ENCODE measurements around the gene TERB1. TPM values are rescaled to one million over a fixed set of nuclear protein-coding genes. Genes with fewer than 3 reads are reported as not detected.
A peak's percentile ranks its signal among the peaks of the same experiment; 100 is the strongest.

TERB1 gene
- total RNA-seq, 1 donor from 2014 or later, result 0.26 TPM

DNA sequence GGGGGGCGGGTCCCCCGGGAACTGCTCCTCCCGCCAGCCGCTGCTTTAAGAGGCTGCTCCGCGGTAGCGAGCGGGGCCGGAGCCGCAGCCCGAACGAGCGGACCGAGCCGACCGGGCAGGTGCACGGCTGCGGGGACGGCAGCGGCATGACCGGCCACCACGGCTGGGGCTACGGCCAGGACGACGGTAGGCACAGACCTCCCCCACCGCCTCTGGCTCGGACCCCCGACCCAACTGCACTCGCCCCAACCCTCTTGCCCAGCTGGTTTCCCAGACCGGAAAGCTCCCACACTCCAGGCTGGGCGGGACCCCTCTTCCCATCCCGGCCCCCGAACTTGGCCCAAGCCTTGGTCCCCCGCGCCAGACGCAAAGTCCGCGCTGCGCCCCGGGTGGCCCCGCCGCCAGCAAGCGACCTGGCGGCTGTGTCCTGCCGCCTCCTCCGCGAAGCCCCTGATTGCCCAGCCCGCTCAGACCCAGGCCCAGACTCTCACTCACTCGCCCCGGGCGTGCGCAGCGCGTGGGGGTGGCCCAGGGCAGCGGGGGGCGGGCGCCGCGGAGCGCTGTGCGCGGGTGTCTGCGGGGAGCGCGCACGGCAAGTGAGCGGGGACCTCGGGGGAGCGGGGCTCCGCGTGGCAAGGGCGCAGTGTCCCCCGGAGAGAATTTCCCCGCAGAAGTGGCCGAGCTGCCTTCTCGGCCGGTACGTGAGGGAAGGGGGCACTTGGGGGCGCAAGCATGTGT, 43.1 kb upstream of the TERB1 start, which contains the start of gene CA7:
CA7 (plus strand) TSS at position 73 of the 738 bp plus-strand sequence; CDS start at position 147, 74 bp downstream.
- DNase-seq (ENCODE audit: low read depth) (no peak), FAIRE-seq (no peak)
- Histone ChIP-seq H3K36me3 (ENCODE audit: control insufficient read depth, insufficient read depth, low read length) (no peaks in the 10 kb centered on the region), H3K4me3 (ENCODE audit: low read depth, low read length) (peak within 1 kb of the TSS; percentile 16), H3K27me3 (ENCODE audit: control insufficient read depth, insufficient read depth, low read length) (peaks cover 24% of the 10 kb centered on the region)
- TF ChIP-seq, protein P1, sequence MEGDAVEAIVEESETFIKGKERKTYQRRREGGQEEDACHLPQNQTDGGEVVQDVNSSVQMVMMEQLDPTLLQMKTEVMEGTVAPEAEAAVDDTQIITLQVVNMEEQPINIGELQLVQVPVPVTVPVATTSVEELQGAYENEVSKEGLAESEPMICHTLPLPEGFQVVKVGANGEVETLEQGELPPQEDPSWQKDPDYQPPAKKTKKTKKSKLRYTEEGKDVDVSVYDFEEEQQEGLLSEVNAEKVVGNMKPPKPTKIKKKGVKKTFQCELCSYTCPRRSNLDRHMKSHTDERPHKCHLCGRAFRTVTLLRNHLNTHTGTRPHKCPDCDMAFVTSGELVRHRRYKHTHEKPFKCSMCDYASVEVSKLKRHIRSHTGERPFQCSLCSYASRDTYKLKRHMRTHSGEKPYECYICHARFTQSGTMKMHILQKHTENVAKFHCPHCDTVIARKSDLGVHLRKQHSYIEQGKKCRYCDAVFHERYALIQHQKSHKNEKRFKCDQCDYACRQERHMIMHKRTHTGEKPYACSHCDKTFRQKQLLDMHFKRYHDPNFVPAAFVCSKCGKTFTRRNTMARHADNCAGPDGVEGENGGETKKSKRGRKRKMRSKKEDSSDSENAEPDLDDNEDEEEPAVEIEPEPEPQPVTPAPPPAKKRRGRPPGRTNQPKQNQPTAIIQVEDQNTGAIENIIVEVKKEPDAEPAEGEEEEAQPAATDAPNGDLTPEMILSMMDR (IDR thresholded peaks at IDR 0.05; ENCODE audit: insufficient read depth, low read length, severe bottlenecking), result no peak

DNA sequence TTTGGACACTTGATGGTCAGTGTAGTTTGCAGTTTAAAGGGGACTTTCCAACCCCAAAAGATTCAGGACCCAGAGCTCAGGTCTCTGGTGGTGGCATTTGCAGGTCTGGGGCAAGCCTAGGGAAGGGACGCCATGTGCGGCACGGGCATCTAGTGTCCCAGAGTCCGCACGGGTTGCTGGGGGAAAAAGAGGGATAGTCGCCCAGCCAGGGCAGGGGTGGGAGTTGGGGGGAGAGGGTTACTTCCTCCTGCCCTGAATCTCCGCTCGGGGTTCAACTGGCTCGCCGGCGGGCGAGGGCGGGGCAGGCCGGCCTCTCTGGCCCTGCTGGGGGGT, 42.6 kb upstream of the TERB1 start:
- Histone ChIP-seq H3K4me3 (ENCODE audit: low read depth, low read length) (no peak overlapping the region), H3K36me3 (ENCODE audit: control insufficient read depth, insufficient read depth, low read length) (no peaks in the 10 kb centered on the region), H3K27me3 (ENCODE audit: control insufficient read depth, insufficient read depth, low read length) (peaks cover 24% of the 10 kb centered on the region)
- no peak for DNase-seq (ENCODE audit: low read depth)
- no peak for FAIRE-seq
- TF ChIP-seq, protein P1 (IDR thresholded peaks at IDR 0.05; ENCODE audit: insufficient read depth, low read length, severe bottlenecking), result no peak

DNA sequence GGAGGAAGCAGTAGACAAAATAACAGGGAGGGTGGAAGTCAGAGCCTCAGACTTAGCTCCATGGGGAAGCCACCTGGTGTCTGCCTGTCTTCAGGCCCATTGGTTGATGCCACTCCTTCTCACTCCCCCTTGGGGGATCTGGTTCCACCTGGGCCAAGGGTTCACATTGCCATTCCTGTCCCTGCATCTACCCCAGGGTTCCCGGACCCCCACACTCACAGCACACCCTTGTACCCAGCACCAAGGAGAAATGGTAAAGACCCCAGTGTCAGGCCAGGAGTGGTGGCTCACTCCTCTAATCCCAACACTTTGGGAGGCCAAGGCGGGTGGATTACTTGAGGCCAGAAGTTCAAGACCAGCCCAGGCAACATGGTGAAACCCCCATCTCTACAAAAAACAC, 41.8 kb upstream of the TERB1 start:
- FAIRE-seq, result peak; percentile 47
- H3K27me3 ChIP-seq (ENCODE audit: control insufficient read depth, insufficient read depth, low read length), result peaks cover 24% of the 10 kb centered on the region
- no peak for DNase-seq (ENCODE audit: low read depth)
- no peaks in the 10 kb centered on the region for H3K36me3 ChIP-seq (ENCODE audit: control insufficient read depth, insufficient read depth, low read length)
- TF ChIP-seq, protein P1 (IDR thresholded peaks at IDR 0.05; ENCODE audit: insufficient read depth, low read length, severe bottlenecking), result no peak
- H3K4me3 ChIP-seq (ENCODE audit: low read depth, low read length), result no peak overlapping the region

DNA sequence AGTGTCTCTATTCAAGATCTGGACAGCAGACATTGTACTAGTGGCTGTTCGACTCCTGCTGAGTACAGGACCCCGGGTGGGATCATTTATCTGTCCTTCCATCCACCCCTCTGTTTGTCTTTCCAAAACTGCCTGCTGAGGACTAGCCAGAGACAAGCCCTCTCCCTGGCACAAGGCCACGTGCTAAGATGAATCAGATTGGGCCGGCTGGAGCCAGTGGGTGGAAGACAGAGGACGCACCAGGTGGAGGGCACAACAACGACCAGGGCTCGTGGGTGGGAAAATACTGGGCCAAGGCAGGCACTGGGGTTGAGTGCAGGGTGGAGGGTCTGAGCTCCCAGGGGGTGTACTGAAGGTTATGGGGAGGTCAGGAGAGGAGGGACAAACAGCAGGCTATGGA, 41.4 kb upstream of the TERB1 start:
- TF ChIP-seq, protein P1 (IDR thresholded peaks at IDR 0.05; ENCODE audit: insufficient read depth, low read length, severe bottlenecking), result no peak
- peaks cover 24% of the 10 kb centered on the region for H3K27me3 ChIP-seq (ENCODE audit: control insufficient read depth, insufficient read depth, low read length)
- H3K36me3 ChIP-seq (ENCODE audit: control insufficient read depth, insufficient read depth, low read length), result no peaks in the 10 kb centered on the region
- DNase-seq (ENCODE audit: low read depth), result peak; percentile 32
- FAIRE-seq, result no peak
- H3K4me3 ChIP-seq (ENCODE audit: low read depth, low read length), result no peak overlapping the region

DNA sequence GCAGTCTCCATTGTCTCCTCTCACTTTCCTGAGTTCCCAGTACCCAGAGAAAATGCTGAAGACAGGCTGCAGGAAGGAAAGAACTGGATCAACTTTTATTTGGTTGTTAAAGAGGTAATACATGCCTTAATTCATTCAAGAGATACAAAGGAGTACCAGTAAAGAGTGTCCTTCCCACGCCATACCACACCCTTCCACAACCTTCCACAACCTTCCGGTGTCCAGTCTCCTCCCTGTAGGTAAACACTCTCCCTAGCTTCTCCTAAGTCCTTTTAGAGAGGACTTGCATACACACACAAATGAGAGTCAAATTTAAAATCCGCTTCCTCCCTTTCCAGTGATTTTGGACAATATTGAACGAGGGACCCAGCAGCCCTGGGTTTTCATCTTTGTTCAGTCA, 40.0 kb upstream of the TERB1 start:
- TF ChIP-seq, protein P1 (IDR thresholded peaks at IDR 0.05; ENCODE audit: insufficient read depth, low read length, severe bottlenecking), result no peak
- Histone ChIP-seq H3K36me3 (ENCODE audit: control insufficient read depth, insufficient read depth, low read length) (no peaks in the 10 kb centered on the region), H3K27me3 (ENCODE audit: control insufficient read depth, insufficient read depth, low read length) (peaks cover 15% of the 10 kb centered on the region), H3K4me3 (ENCODE audit: low read depth, low read length) (no peak overlapping the region)
- DNase-seq (ENCODE audit: low read depth) (no peak), FAIRE-seq (no peak)

DNA sequence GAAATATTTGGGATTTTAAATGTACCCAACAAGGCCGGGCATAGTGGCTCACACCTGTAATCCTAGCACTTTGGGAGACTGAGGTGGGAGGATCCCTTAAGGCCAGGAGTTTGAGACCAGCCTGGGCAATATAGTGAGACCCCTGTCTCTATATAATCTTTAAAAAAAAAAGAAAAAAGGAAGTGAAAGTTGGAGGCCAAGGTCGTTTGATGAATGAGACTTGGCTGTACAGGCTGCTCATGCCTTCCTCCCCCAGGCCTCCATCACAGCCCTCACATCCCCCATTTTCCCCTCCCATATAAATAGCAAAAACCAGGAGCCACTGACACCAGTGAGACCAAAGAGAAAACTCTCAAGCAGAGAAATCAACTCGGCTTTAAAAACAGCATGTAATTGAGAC, 39.5 kb upstream of the TERB1 start:
- H3K36me3 ChIP-seq (ENCODE audit: control insufficient read depth, insufficient read depth, low read length), result no peaks in the 10 kb centered on the region
- FAIRE-seq, result no peak
- H3K4me3 ChIP-seq (ENCODE audit: low read depth, low read length), result no peak overlapping the region
- TF ChIP-seq, protein P1 (IDR thresholded peaks at IDR 0.05; ENCODE audit: insufficient read depth, low read length, severe bottlenecking), result no peak
- H3K27me3 ChIP-seq (ENCODE audit: control insufficient read depth, insufficient read depth, low read length), result peaks cover 15% of the 10 kb centered on the region
- no peak for DNase-seq (ENCODE audit: low read depth)
